Measurements from ENCODE around the gene SPATA31C2. TPM values are rescaled to one million over a fixed set of nuclear protein-coding genes. Genes with fewer than 3 reads are reported as not detected.

Gene SPATA31C2
- total RNA-seq, 1 experiment from 2014 or later = 0.15 TPM

GRCh38 chr9:88085476-88085875 is 52.8 kb downstream of the SPATA31C2 start:
- H3K23me2 ChIP-seq (ENCODE audit: insufficient read length, low read depth, low read length, poor library complexity, severe bottlenecking) = no peaks in the 10 kb centered on the region
- H3K4me2 ChIP-seq (ENCODE audit: insufficient read depth, insufficient read length, low read length) = no peak overlapping the region
- no CpG with 5 or more reads among the region's 5 CpGs for WGBS (ENCODE audit: extremely low coverage, insufficient read length, low lambda C conversion rate)
- H2BK120ac ChIP-seq (ENCODE audit: low read depth, low read length, poor library complexity, severe bottlenecking) = no peak overlapping the region
- H3K4ac ChIP-seq (ENCODE audit: low read depth, low read length) = no peak overlapping the region
- H2BK15ac ChIP-seq (ENCODE audit: low read depth, low read length) = no peak overlapping the region
- no peak overlapping the region for H3K23ac ChIP-seq (ENCODE audit: insufficient read length, low read depth, low read length)
- no peak overlapping the region for H2BK20ac ChIP-seq (ENCODE audit: low read depth, low read length, poor library complexity, severe bottlenecking)
- H3K14ac ChIP-seq (ENCODE audit: insufficient read depth, low read length) = no peak overlapping the region
- no peak for TF ChIP-seq CTCF (conservative IDR thresholded peaks at IDR 0.05)
- H3T11ph ChIP-seq (ENCODE audit: low read length) = no peak overlapping the region
- H4K8ac ChIP-seq (replicated peaks; ENCODE audit: insufficient read length, low read depth, low read length) = no peak overlapping the region
- no peaks in the 10 kb centered on the region for H3K27me3 ChIP-seq (ENCODE audit: insufficient read depth, low read length)
- no peak overlapping the region for H4K91ac ChIP-seq (ENCODE audit: insufficient read length, low read depth, low read length)
- H2BK12ac ChIP-seq (ENCODE audit: insufficient read length, low read depth, low read length) = no peak overlapping the region
- no peaks in the 10 kb centered on the region for H4K20me1 ChIP-seq (ENCODE audit: control insufficient read depth, insufficient read depth, insufficient read length)
- no peak overlapping the region for H3K9ac ChIP-seq (ENCODE audit: extremely low read depth, insufficient read length, low read length)
- H3K27ac ChIP-seq (ENCODE audit: insufficient read length, low read depth, low read length) = no peak overlapping the region
- Mint-ChIP-seq H3K36me3 (ENCODE audit: insufficient read depth in 1 of 3, low read depth in 3 of 3) (no peaks in the 10 kb centered on the region), H3K27me3 (ENCODE audit: low read depth) (peaks cover 2% of the 10 kb centered on the region; the same call in 1 of the 2 replicates), H3K4me3 (no peak overlapping the region), H3K9me3 (no peaks in the 10 kb centered on the region; a peak in 1 of 5 replicates), H3K4me1 (peaks cover 5 to 11% of the 10 kb centered on the region in 2 experiments; a peak in 3 of 4 replicates), H3K27ac (no peak overlapping the region; a peak in 1 of 7 replicates)
- no peak overlapping the region for H2AFZ ChIP-seq (ENCODE audit: low read length)
- H2AK5ac ChIP-seq (ENCODE audit: insufficient read length, low read length) = no peak overlapping the region
- H3K79me1 ChIP-seq (ENCODE audit: insufficient read depth, low read depth, low read length, poor library complexity, severe bottlenecking) = no peaks in the 10 kb centered on the region
- H3K56ac ChIP-seq (ENCODE audit: insufficient read length, low read depth, low read length) = no peak overlapping the region
- no peak overlapping the region for H4K5ac ChIP-seq (ENCODE audit: insufficient read length, low read depth, low read length)
- H3K4me1 ChIP-seq (ENCODE audit: insufficient read depth, low read length) = no peaks in the 10 kb centered on the region
- H3K9me3 ChIP-seq (ENCODE audit: control insufficient read depth, low read depth, low read length) = no peaks in the 10 kb centered on the region
- no peak for DNase-seq
- no peaks in the 10 kb centered on the region for H3K79me2 ChIP-seq (ENCODE audit: insufficient read depth, low read length)
- H3K18ac ChIP-seq (ENCODE audit: insufficient read length, low read depth, low read length) = no peak overlapping the region
- no peak overlapping the region for H2BK5ac ChIP-seq (ENCODE audit: insufficient read length, low read length)

Data from H9 (cell line).